ENCODE data around the gene HOXA11.

DNA sequence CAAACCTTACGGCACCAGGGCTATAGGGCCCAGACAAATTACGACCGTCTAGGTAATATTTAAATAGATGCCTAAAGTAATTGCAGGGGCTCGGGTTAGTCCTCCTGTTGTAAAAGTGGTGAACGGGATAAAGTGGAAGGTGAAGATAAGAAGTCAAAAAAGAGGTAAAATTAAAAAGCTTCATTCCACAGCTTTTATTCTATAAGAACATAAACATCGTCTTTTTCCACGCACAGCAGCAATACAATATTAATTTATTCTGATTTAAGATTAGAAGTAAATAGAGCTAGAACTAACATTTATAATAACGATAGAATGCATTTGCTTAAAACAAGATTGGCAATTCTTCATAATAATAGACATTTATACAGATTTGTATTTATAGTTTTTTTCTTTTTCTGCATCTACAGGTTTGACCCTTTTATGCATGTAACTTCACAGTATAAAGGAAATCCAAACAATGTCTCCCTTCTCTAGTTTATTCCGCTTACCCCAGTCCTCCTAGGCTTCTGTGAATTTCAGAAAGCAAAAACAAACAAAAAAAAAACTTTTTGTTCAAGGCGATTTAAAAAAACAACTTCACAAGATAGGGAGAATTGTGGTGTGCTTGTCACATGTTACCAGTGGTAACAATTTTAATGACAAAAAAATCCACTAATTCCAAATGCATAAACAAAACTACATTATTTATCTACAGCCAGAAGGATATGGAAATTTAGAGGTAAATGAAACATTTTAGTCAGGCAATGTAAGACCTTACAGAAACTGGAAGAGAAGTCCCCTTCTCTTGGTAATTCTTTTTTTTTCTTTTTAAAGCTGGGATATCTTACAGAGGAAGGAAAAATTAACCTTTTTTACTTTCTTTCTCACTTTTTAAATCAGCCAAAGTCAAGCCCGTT lies 14.4 kb downstream of the HOXA11 start:
- TF ChIP-seq CTCF (IDR thresholded peaks at IDR 0.05) (no peak), POLR2A (IDR thresholded peaks at IDR 0.05) (no peak), POLR2AphosphoS5 (IDR thresholded peaks at IDR 0.05) (no peak)
